KG1 (cell line): ENCODE measurements around the gene TCL1A.
"Not testable (repeated sequence)": the region's sequence is repeated elsewhere in the genome, so short reads cannot be mapped to it uniquely, and the experiment has no call there.

ENCODE experiments used
- DNase-seq: peaks from one replicate; lab custom pipeline; 2025; lab: John Stamatoyannopoulos, UW

The TCL1A gene

DNA sequence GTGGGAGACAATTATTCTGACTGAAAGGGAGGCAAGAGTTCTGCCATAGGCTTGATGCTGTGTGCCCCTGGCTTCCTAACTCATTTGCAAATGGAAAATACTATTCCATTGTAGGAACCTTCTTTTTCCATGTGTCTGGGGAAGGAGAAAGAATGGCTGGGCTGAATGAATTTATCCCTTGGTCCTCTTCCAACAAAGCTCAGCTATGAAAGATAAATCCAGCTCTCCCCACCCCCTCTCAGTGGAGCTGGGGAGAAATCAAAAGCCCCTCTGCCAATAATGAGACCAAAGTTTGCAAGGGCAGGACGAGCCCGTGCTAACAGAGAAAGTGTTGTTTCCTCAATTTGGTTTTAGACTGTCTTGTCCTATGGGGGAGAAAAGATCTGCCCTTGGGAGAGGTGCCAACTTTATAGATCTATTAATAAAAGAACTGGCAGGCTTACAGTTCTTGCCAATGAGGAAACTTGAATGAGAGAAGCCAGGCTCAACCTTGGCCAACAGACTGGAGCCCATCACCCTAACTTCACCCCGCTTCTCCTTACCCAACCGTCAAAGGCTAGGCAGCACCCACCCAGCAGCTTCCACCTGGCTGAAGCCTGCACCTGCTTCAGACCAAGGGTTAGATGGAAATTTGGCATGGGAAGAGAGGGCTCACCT is 36.6 kb downstream of the TCL1A start:
- DNase-seq: no peak

DNA sequence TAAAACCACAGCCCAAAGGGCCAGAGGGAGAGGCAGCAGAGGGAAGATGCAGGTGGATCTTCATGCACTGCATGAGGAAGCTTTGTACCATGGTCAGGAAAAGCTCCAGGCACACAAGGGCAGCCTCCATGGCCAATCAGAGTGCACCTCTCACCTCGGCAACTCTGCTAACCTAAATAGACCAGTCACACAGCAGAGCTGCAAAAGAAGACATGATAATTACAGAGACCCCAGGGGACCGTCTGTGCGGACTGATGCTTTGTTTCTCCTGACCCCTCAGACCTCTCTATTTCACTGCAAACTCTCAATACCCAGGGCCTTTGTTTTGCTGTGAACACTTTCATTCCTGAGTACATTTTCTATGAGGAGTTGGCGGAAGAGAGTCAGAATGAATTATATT is 38.4 kb downstream of the TCL1A start:
- no peak for DNase-seq

DNA sequence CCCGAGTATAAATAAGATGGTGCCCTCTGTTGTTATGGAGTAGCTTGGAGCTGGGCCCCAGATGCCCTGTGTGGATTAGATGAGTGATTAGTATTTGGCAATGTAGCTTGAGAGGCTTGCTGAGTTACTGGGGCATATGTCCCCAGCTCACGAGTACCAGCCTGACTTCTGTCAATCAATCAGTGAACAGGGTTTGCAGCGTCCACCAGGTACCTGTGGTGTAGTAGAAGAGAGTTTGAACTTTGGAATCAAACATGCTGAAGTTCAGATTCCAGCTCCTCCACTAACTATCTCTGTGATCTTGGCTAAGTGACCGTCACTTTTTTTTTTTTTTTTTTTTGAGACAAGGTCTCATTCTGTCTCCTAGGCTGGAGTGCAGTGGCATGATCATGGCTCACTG is 39.3 kb downstream of the TCL1A start:
- no peak for DNase-seq

DNA sequence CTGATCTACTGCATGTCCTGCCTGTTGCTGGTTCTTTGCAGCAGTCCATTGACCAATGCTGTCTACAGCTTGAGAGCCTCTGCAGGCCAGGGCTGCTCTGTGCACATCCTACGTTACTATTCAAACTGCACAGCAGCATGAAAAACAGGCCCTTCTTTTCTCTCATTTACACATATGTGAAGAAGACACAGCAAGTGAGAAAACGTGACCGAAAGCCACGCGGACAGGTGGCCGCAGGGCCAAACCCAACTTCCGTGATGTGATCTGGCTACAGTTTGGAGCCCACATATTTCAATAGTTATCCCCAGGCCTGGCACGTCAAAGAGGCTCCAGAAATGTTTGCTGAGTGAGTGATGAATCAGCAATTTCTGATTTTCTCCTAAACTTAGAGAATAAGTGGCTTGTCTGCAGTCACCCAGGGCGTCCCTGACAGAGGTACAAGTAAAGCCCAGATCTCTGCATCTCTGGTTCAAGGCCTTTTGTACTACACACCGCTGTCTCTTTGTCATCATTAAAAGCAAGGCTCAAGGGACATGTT is 45.6 kb downstream of the TCL1A start:
- no peak for DNase-seq

DNA sequence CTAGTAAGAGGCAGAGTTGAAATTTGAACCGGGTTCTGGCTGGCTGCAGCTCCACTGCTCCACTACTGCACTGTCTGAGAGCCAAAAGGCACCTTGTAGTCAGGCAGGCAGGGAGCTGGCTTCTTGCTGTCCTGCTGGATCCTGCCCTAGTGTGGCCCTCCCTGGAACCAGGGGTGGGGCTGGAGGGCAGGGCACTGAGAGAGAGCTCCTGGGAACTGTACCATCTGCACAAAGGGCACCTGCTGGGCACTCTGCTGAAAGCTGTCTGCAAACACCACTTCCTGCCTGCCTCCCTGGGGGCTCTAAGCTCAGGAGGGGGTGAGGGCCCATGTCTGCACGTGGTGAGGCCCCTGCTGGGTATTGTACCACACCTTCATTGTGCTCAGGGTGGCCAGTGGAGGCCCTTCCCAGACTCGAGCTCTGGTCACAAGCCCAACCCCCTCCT is 46.7 kb downstream of the TCL1A start:
- no peak for DNase-seq

DNA sequence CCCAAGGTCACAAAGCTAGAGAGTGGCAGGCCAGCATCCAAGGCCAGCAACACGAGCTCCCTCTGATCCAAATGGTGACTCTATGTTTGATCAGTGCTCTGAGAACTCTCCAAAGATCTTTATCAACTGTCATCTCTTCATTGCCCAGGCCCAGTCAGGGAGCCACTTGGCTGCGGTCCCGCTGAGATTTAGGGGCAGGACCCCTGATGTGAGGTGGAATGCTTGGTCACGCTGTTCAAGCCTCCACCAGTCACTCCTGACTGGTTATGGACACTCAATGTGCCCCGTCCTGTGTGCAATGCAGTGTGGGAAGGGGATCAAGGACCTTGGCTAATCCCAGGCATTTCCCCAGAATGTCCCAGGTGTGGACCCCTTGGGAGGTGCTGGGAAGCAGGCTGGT is 47.5 kb downstream of the TCL1A start:
- no peak for DNase-seq

DNA sequence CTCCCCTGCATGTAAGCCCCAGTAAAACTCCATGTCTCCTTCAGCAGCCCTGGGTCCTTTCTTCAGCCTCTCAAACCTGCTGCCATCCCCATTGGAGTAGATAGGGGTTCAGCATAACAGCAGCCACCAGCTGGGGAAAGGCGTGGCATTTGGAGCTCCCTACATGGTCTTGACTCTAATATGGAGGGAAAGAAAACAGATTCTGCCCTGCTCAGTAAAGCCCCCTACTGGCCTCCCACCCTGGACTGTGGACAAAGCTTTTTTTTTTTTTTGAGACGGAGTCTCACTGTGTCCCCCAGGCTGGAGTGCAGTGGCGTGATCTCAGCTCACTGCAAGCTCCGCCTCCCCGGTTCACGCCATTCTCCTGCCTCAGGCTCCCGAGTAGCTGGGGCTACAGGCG is 48.4 kb downstream of the TCL1A start:
- DNase-seq: not testable (repeated sequence)

DNA sequence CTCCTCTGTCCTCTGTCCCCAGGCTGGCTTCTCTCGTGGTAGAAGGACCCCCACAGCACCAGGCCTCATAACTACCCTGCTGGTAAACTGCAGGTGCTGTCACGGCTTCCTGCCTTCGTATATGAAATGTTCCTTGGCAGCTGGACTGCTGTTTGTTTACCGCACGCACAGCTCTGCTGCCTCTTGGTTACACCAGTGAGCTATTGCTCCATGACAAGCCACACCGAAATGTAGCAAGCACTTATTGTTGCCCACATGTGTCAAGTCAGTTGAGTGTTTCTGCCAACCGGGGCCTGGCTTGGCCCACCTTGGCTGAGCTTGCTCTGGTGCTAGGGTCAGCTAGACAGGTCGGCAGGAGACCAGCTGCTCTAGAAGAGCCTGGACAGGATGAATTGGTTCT is 49.4 kb downstream of the TCL1A start:
- DNase-seq: no peak

DNA sequence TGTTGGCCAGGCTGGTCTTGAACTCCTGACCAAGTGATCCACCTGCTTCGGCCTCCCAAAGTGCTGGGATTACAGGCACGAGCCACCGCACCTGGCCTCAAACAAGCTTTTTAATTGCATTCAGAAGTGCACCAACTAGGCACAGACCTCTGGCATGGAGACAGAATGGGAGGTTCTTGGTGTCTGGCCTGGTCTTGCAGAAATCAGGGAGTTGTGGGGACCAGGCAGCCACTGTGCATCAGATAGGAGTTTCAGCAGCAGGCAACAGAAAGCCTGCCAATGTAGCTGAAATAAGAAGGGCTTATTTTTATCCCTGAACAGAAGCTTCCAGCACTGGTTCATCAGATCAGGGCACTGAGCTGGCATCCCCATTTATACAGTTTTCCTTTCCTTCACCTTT is 49.9 kb downstream of the TCL1A start:
- DNase-seq: no peak

DNA sequence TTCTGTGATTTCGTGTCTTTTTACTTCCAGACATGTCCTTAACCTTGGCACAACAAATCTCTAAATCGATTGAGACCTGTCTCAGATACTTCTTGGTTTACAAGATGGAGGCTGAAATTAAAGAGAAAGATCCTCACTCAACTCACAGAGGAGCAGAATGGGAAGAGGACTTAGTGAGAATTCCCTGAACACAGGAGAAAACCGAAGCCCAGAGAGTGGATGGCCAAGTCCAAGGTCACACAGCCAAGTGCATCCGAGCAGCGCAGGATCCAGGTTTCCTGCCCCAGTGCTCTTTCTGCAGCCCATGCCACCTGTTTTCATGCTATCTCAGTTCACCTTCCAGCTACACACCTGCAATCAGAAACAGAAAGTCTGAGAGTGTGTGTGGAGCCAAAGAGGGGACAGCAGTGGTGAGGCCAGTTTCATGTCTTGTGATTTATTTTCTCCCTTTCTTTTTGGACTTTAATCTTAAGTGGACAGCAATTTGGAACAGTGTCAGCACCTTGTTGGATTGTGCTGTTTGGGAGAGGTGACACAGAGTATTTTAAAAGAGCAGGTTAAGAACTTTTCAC is 50.6 kb downstream of the TCL1A start:
- DNase-seq: no peak

DNA sequence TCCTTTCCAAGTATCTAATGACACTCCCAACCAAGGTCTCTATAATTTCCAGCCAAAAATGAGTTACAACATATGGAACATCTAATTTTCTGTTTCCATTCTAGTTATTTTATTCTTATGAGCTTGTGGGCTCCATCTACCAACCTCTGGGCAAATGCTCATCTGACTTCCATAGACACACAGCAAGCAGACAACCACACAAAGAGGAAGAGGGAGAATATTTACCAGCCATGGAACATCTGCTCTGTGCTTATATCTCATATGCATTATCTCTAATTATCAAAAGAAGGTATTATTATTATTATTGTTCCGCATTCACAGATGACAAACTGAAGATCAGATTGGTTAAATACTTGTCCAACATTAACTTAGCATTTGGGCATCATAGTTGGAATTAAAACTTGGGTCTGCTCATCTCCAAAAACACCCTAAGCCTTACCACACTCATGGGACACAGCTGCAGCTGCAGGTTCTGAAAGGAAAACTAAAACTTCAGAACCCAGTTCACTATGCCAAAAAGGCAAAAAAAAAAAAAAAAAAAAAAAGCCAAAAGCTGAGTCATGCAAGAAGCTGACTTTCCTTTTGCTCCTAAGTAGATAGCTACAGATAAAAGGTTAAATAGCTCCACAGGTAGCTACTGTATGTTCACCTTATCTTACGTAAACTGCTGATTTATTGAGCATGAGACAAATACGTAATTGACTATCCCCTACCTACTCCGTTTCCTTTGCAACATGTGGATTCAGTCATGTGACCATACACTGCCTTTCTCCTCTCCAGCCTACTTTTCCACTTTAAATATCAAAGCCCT is 51.3 kb downstream of the TCL1A start:
- no peak for DNase-seq

DNA sequence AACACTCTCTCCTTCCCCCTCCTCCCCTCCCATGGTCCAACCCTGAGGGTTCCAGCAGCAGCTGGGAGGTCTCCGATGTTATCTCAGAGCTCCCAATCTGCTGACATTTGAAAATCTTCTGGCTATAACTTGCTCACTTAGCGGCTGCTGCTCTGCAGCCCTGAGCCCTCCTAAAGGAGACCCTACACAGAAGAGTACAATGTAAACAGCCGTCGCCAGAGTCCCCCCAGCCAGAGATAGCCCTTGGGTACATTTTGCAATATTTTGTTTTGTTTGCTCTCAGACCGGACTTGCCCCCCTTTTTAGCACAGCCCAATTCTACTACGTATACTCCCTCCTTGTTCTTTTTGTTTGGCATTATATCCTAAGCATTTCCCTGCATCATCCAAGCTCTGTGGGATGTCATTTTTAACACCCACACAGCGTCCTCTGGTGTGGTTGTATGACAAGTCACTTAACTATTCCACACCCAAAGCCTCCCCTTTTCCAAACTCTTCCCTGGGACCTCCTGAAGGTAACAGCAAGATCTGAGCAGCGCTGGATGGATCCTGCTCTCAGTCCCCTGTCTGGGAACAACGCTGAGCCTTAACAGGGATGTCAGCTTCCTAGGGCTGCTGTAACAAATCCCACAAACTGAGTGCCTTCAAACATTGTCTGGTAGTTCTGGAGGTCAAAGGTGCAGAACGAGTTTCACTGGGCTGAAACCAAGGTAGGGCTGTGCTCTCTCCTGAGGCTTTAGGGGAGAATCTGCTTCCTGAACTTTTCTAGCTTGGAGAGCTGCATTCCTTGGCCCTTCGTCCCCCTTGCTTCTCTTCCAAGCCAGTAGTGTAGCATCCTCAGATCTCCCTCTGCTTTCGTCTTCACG is 53.0 kb downstream of the TCL1A start:
- DNase-seq: no peak

DNA sequence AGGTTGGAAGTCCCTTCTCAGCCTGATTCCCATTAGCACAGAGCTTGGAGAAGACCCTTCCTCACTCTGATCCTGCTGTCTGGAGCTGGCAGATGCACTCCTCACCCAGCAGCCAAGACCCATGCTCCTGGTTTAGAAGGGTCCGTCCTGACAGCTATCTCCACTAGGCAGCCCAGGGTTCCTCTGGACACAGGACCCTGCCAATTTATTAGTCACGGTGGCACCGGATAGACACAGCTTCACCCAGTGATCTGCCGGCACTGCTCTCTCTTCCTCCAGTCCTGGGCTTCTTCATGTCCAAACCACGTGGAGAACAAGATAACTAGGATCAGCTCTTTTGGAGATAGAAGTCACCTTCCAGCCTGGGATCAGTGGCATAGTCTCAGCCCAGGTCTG is 53.9 kb downstream of the TCL1A start:
- no peak for DNase-seq
